DMS 273 treated with DMSO at 0.1 percent for 48 hours (cell line): ENCODE results near the gene LRP8.
"Not testable (repeated sequence)": the region's sequence is repeated elsewhere in the genome, so short reads cannot be mapped to it uniquely, and the experiment has no call there.

Experiments used
- DNase-seq: peaks from one replicate; lab custom pipeline; 2025; lab: John Stamatoyannopoulos, UW

Gene LRP8

DNA sequence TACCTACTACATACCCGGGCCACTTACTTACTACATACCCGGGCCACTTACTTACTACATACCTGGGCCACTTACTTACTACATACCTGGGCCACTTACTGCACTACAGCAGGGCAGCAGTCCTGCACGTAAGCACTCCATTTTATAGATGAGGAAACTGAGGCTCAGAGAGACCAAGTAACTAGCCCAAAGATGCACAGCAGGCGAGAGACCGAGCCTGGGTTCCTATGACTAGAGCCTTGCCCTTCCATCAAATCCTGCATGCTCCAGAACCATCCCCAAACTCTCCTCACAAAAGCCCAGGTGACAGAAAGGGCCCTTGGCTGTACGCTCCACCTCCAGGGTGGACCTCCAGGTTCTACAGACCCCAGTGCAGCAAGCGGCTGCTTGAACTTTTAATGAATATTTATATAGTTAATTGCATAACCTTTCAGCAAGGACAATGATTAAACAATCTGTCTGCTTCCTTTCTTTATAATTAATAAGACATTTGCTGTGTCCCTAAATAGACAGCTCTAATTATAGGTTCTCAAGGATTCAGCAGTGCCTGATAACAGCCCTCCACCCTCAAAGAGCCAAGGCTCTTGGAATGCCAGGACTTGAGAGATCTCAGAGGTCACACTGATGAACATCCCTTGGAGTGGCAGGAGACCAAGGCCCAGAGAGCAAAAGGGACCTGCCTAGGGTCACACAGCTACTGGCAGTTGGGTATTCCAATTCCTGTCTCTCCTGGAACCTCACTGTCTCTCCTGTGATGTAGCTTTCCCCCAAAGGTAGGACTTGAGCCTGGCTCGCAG is 43.4 kb downstream of the LRP8 start:
- no peak for DNase-seq

DNA sequence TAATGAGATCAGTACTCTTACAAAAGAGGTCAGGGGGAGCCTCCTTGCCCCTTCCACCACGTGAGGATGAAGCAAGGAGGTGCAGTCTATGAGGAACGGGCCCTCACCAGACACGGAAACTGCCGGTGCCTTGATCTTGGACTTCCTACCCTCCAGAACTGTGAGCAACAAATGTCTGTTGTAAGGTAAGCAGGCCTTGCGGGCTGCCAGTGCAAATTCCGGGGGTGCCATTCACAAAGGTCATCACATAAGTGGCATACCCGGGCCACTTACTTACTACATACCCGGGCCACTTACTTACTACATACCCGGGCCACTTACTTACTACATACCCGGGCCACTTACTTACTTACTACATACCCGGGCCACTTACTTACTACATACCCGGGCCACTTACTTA is 44.7 kb downstream of the LRP8 start:
- DNase-seq: not testable (repeated sequence)

DNA sequence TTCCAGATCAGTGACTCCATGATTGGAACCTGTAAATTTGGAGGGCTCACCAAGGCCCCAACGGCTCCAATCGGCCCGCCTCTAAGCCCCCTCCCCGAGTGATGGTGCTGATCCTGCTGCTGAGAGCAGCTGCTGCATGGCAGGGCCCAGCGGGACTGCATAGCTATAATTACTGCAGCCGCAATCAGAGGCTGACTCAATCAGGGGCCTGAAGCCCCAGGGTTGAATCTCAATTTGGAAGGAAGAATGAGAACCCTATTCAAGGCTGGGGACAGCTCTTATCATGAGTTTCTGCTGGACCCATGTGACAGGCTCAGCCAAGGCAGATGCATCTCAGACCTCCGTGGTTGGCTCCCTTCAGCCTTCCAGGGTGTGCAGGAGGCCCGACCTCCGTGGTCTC is 46.7 kb downstream of the LRP8 start:
- DNase-seq: no peak

DNA sequence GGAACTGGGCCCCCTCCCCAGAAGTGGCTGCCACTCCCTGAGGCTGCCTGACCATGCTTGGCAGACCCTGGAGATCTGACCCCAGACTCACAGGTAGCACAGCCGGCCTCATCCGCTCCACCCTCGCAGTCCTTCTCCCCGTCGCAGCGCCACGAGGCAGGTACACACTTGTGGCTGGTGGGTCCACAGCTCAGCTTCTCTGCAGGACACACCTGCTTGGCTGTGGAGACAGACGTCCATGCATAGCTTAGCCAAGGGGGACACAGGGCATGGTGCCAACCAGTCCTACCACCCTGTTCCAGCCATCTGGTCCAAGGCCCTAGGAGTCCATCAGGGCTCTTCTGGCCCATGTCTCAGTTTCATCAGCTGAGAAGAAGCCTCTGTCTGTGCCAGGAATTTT is 47.4 kb downstream of the LRP8 start:
- DNase-seq: no peak

DNA sequence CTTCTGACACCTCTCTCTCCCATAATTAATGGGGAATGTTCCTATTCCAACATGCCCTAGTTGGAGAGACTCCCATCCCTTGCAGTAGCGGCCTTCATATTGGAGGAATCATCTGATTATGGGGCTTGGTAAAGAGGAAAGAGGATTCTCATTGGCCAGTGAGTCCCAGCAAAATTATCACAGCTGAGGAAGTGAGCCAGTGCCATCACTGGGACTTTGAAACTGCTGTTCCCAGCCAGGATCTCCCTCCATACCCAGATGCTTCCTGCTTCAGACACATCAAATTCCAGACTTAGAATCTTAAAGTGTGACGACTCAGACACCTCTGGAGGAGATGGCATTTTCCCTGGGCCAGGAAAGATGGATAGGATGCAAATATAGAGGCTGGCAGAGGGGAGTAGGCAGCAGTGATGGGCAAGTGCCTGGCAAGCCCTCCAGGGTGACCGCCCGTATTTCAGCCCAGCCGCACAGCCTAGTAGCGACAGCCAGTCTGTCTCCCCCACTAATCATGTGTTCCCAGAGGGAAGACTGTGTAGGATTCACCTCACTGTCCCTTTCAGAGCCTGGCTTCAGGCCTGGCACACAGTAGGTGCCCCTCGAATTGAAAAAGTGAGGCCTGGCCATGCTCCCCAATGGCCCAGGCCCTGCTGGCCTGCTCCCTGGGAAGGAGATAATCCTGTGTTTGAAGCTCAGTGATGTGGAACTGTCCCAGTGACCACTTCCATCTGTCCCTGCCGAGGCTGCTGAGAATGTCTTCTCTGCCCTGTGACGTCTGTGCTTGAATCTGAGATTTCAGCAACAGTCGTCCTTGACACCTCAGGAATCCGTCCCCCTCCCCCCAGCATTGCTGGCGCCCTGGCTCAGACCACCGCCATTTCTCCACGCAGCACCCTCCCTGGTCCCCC is 48.3 kb downstream of the LRP8 start:
- no peak for DNase-seq

DNA sequence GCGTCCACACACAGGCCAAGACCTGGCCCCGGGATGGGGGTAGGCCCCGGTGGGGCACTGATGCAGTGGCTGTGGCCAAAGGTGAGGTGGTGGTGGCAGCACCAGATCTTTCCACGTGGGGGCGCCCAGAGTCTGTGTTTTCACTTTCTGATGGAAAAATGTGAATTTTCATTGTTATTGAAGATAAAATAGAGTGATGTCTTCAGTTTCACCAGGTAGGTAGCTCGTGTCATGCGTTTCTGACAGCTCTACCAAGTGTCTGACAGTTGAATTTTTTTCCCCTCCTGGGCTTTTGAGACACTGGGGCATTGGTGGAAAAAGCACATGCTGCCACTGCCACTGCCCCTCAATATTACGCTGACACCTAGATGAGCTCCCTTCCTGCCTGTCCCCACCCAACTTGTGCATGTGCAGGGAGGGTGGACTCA is 49.6 kb downstream of the LRP8 start:
- DNase-seq: no peak

DNA sequence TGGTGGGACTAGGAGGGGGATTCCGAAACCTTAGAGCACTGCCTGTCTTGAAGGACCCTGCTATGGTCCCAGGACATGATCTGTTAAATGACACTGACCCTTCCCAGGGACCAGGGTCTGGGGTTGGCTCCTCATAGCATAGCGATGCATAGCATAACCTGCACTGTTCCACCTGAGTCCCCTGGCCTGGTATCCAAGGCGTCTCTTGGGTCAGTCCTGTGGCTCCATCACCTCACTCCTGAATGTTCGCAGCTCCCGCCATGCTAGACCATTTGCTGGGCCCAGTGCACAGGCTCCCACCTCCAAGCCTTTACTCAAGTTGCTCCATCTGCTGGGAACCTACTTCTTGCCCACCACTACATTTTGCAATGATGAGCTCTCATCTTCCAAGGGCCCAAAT is 50.5 kb downstream of the LRP8 start:
- no peak for DNase-seq

DNA sequence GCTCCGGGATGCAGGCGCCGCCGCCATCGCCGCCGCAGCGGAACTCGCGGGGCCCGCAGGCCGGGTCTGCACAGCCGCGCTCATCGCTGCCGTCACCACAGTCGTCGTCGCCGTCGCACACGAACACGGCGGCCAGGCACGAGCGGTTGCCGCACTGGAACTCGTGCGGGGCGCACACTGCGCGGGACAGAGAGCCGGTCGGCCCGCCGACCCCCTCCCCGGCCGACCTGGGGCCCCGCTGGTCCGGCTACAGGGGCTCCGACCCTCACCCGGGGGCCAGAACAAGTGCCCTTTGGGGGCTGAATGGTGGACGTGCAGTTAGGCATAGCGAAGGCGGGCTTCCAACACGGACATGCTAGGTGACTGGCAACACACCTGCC is 51.0 kb downstream of the LRP8 start:
- DNase-seq: no peak

DNA sequence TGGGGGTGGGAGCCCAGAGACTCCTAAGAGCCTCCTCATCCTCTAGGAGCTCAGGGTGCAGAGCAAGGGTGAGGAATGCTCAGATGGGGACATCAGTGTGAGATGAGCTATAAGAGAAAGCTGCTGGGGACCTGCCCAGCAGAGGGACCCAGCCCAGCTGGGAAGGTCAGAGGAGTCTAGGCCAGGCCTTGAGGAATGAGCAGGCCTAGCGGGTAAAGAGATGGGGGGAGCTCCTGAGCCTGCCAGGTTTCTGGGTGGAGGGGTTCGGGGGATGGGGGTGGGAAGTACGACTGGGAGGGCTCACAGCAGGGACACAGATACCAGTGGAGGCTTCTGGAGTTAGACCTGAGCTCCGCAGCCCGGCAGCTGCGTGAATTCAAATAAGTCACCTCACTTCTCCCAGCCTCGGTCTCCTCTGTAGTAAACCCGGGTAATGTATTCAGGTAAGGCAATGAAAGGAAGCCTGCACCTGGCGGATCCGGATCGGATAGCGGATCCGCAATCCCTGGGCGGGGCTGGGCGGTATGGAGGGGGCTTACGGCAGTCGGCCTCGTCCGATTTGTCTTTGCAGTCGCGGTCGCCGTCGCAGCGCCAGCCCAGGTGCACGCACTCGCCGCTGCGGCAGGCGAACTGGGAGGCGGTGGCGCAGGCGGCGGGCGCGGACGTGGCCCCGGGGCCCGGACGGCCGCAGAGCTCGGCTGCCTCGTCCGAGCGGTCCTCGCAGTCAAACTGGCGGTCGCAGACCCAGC is 51.5 kb downstream of the LRP8 start:
- no peak for DNase-seq

DNA sequence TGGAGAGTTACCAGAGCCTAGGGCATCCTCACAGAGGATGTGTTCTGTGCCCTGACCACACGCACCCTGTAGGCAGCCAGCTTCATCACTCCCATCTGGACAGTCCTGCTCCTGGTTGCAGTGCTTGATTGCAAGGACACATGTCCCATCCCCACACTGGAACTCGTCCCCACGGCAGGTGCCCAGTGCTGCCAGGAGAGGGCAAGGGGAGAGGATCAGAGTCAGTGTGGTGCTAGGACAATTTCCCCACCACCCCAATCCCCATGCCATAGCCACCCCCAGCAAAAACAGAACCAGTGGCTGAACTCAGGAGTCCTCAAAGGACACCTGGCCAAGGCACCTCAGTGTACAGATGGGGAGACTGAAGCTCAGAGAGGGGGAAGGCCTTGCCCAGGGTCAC is 52.3 kb downstream of the LRP8 start:
- no peak for DNase-seq

DNA sequence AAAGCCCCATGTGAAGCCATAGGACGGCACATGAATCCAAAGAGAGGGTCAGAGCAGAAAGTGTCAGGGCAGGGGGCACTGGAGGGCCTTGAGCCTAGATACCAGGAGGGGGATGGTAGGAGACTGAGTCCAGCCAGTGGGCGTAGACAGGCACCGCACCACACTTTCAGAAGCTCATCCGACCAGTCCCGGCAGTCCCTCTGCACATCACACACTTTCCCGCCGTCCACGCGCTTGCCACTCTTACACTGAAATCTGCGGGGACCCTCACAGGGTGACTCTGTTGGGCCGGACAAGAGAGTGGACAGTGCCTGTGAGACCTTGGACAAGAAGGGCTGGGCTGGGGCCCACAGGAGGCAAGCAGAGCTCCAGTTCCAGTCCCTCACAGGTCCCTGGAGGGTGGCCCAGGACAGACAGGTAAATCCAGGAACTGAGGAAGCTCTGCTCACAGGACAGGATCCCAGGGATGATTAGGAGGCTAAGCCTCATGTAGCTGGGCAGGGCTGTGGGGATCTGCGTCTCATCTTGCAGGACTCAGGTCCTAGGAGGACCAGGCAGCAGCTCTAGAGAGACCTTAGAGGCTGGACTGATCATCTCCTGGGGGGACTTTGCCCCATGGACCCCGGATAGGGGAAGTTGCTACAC is 53.2 kb downstream of the LRP8 start:
- DNase-seq: no peak

DNA sequence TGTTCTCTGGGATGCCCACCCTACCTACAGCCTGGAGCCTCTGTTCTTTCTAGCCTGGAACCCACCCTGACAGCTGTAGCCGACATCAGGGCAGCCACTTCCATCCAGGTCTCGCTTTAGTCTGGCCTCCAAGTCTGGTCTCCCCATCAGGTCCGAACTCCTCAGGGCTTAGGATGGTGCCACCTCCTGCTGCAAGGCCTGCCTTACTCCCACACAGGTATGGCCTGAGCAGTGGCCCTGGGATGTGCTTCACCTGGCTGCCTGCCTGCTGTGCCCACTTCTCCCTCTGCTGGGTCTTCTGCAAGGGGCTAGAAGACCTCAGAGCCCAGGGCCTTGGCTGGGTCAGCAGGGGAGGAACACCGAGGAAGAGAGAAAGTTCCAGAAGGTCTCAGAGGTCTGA is 53.8 kb downstream of the LRP8 start:
- no peak for DNase-seq

DNA sequence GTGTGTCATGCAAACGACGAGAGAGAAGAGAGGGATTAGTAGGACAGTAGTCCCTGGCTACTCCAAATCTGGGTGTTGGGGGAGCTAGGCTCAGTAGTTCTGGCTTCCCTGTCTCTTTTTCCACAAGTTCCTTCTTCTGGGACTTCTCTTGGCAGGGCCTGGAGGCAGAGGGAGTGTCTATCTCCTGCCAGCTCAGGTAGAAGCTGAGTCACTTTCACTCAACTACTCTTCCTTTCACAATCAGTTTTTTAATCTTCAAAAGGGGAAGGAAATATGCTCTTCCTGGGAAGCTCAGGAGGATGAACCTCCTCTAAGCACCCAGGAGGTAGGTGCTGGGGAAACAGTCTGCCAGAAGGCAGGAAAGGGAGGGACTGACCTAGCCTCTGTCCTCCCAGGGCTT is 54.3 kb downstream of the LRP8 start:
- DNase-seq: no peak

DNA sequence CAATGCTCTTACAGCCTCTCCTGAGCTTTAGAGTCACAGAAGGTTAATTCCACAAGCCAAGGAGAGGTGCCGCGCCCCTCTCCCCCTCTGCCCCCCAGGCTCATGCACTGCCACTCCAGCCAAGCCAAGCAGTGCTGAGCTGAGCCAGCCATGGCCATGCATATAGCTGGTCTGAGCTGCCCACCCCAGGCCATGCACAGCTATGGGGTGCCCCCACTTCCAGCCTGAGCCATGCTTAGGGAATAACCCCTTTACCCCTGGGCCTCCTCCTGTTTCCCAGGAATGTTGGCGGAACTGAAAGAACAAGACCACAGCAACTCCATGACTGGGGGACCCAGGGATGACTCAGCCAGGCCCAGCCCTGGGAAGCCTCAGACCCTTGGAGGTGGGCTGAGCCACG is 55.5 kb downstream of the LRP8 start:
- DNase-seq: no peak

DNA sequence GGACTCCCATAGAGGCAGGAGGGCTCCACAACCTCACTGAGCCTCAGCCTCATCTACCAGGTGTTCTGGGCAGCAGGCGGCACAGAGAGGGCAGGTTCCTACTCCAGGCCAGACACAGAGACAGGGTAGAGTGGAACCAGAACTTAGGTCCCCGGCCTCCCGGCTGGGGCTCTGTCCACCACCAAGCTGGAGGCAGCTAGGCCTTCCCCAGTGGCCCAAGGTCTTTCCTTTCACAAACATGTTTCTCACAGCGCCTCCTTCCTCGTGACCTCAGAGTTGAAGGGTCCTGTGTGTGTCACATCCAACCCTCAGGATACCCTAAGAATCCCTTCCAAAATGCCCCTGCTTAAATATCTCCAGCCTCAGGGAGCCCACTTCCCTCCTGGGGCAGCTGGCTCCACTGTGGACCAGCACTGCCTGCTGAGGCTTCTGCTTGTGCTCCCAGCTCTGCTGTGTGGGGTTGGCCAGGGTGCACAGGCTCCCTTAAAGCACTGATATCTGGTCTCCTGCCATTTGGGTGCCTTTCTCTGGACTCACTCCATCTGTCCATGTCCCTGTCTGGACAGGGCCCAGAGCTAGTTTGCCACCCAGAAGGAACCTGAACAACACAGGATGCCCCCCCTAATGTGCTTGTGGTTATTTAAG is 56.3 kb downstream of the LRP8 start:
- no peak for DNase-seq

DNA sequence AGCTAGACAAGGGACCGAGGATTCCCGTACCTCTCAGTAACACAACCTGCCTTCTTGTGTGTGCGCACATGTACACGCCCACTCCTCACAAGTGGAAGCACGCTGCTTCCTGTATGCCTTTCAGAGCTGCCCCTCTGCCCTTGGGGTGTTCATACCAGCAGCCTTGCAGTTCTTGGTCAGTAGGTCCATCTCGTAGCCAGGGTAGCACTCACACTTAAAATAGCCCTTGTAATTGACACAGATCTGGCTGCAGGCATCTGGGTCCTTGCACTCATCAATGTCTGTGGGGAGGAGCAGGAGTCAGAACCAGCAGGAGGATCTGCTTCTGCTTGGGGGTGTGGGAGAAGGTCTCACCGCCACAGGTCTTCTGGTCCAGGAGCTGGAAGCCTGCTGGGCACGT is 57.0 kb downstream of the LRP8 start:
- no peak for DNase-seq

DNA sequence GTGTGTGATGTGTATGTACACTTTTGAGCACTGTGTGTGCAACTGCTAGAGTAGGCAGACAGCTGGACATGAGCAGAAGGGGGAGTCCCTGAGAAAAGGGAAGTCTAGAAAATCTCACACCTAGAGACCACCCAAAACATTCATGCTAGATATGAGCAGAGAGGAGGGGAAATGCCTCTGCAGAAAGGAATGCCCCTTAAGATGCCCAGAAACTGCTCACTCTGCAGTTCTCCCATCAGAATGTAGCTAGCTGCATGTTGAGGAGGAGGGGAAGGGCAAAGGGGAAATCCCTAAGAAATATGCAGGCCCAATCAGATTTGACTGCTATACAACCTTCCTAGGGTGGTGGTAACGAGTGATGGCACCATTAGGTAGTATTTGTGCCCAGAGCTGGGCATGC is 57.8 kb downstream of the LRP8 start:
- DNase-seq: no peak

DNA sequence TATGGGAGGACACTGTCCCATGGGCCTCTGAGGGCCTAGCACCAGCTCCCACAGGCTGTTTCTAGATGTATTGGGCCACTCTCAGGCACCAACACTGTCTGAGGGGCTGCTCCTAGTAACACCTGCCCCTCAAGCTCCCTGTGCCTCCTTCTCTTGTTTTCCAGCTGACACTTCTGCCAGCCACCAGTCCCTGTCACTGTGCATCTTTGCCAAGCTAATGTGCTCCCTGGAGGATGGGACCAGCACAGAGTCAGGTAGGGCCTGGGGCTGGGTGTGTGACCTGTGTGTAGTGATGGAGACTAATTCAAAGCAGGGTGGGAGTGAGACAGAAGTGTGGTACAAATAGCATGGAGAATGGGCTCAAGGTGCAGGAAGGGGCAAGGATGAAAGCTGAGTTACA is 60.1 kb downstream of the LRP8 start:
- no peak for DNase-seq

DNA sequence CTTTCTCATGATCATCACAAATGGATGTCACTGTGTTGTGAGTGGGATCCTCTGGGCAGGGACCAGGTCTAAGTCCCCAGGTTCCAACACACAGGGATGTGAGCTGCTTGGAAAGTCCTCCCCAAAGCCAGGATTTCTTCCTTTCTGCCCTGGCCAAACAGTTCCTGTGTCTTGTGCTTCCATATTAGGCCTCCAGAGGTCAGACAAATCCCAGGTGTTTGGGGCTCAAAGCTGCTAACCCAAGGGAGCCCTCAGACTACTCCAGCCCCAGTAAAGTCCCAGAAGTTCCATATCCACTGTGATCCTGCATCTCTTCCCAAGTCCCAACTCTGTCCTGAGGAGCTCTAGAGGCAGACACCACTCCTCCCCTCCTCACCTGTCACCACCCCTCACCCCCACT is 61.8 kb downstream of the LRP8 start:
- no peak for DNase-seq

DNA sequence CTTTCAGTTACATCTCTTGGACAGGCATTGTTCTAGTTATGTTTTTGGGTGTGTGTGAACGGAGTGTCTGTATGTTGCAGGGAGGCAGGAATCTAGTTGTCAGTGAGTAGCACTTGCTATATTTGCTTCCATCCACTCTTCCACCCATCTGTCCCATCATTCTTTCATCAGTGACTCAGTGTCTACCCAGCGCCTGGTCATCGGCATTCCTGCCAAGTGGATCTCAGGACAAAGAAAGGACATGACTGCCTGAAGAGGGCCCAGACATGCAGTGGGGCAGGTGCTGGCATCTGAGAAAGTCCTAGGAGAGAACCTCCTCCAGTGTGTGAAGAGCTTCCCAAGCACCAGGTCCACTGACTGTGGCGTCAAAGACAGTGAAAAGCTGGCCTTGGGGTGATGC is 62.3 kb downstream of the LRP8 start:
- no peak for DNase-seq

DNA sequence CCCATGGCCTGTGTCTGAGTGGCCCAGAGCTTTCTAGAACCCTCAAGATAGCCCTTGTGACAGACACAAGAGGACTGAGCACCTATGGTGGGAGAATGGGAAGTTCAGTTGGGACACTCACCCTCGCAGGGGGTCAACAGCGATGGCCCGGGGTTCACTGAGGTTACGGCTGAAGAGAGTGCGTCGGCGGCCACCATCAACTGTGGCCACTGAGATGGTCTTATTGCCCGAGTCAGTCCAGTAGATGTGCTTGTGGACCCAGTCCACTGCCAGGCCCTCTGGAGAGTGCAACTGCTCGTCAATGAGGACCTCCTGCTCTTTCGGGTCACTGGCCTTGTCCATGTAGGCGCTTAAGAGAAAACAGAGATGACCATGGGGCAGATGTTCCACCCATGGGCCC is 63.8 kb downstream of the LRP8 start:
- DNase-seq: no peak

DNA sequence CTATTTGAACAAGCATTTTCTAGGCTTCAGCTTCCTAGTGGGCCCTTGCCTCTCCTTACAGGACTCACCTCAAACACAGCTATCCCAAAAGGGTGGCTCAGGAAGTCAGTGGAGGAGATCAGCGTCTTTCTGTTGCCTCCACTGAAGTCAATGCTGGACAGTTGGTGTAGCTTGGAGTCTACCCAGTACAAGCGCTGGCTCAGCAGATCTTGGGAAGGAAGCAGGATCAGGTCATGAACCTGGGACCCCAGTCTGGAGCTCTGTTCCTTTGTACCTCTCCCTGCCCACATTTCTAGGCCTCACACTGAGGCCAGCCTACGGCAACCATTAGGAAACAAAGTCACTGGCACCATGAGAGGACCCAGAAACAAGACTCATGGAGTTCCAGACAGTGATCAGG is 65.9 kb downstream of the LRP8 start:
- no peak for DNase-seq
